ENCODE results near the gene NNMT.

Gene NNMT

DNA sequence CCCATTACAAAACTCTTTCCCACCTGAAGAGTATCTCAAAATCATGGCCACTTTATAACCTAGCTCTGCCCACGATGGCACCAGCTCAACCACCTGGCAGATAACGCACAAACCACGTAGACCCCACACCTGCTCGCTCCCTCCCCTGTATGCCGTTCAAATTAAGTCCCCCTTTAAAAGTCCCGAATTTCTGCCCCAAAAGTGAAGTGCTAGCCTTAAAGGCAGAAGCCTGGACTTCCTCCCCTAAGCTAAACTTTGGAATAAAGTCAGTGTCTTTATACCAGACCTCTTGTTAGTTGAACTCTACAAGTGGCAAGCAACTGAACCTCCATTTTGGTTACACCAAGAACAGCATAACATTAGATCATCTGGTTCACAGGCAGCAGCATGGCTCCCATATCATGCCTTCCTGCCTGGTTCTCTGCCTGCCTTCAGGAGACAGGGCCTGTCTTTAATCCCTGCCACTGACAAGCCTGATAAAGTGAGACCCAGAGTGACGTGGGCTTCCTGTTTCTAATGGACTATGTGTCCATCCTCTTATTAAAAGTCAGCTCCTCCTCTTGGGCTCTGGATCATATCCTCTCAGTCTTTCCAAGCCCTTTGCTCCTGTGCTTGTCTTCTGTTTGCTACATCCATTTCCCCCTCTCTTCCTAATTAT, 32.6 kb upstream of the NNMT start:
- DNase-seq (ENCODE audit: low read depth in 2 of 2) = no peak

DNA sequence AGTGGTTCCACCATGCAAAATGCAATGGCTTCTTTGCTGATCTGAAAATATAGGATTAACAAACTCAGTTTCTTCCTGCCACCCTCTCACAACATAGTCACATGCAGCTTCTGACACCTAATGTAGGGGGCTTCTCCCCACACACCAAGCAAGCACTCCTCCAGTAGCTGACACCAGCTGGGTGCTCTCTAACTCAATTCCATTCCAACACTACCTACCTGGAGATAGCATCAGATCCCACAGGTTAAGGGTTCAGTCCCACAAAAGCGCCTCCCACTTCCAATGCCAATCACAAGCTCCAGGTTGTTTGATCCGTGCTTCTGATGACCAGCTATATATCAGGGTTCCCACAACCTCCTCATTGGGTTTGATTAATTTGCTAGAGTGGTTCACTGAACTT, 31.8 kb upstream of the NNMT start:
- DNase-seq (ENCODE audit: low read depth in 2 of 2) = no peak

DNA sequence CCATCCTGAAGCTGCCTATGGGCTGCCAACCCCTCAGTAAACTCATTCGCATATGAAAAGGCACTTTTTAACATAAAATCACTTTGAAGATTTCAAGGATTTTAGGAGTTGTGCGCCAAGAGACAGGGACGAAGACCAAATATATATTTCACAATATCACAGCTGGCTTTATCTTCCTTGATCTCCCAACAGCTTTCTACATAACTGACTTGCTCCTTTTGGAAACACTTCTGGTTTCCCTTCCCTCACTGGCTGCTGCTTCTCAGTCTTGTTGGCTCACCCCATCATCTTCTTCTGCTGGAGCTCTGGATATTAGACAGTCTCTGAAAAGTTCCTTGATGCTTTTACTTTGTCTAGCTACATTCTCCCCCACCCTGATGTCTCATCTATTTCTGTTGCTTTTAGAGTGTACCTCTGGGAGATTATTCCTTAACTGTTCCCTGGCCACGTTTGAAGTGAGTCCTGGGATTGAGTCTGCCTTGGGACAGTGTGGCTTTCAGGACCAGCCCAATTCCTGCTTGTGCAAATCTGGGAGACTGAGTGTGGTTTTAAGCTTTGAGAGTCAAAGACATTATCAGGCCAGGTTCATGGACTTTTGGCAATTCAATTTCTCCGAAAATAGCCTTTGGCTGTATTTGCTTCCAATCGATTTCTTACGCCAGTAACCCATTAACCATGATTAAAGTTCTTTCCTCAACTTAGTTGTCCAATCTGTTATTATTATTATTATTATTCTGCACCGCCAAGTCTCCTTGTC, 30.9 kb upstream of the NNMT start:
- DNase-seq (ENCODE audit: low read depth in 2 of 2) = no peak

- no peak for DNase-seq (ENCODE audit: low read depth in 2 of 2)
These were observed 26.7 kb upstream of the NNMT start for GRCh38 chr11:114269498-114269897.

DNA sequence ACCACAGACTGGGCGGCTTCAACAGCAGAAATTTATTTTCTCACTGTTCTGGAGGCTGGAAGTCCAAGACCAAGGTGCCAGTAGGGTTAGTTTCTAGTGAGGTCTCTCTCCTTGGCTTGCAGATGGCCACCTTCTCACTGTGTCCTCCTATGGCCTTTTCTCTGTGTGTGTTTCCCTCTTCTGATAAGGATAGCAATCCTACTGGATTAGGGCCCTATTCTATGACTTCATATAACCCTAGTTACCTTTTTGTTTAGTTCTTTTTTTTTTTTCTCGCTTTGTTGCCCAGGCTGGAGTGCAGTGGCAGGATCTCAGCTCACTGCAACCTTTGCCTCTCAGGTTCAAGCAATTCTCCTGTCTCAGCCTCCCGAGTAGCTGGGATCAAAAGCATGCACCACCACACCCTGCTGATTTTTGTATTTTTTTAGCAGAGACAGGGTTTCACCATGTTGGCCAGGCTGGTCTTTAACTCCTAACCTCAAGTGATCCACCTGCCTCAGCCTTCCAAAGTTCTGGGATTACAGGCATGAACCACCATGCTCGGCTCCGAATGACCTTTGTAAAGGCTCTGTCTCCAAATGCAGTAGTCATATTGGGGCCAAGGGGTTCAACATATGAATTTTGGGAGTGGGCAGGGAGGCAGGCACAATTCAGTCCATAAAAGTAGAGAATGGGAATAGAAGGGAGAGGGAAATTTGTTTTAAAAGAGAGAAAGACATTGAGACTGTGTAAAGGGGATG, 25.5 kb upstream of the NNMT start:
- no peak for DNase-seq (ENCODE audit: low read depth in 2 of 2)

- DNase-seq (ENCODE audit: low read depth in 2 of 2) = no peak
These were observed 24.9 kb upstream of the NNMT start for GRCh38 chr11:114271316-114271715.

GRCh38 chr11:114272311-114272710, 23.9 kb upstream of the NNMT start:
- DNase-seq (ENCODE audit: low read depth in 2 of 2) = no peak

- DNase-seq (ENCODE audit: low read depth in 2 of 2) = no peak
These were observed 23.1 kb upstream of the NNMT start for GRCh38 chr11:114273071-114273470.

DNA sequence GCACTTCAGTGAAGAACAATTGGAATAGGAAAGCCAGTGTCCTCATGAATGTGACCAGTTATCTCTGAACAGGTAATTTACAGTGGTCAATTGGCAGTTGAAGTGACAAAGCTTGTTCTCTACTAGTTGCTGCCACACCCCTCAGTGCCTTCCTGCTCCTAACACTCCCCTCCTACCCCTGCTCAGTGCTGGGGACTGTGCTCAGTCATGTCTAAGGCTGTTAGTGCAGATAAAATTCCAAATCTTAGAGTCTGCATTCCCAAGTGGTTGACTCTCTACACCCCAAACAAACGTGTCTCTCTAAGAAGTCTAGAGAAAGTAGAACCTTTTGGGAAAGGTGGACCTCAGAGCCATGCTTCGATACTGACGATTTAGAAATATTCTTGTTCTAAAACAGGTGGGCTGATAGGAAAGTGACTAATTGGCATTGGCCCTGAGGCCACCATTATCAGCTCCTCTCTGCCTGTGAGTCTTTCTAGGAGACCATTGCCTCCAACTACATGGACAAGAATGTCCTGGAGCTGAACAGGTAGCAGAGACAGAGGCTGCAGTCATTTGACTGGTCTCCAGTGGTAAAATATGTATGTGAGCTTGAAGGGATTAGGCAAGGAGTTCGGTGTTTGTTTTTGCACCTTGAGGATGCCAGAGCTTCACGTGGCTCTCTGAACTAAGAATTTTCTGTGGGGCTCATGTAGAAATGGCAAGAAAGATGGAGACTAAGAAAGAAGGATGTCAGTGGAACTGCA, 22.1 kb upstream of the NNMT start:
- no peak for DNase-seq (ENCODE audit: low read depth in 2 of 2)

DNA sequence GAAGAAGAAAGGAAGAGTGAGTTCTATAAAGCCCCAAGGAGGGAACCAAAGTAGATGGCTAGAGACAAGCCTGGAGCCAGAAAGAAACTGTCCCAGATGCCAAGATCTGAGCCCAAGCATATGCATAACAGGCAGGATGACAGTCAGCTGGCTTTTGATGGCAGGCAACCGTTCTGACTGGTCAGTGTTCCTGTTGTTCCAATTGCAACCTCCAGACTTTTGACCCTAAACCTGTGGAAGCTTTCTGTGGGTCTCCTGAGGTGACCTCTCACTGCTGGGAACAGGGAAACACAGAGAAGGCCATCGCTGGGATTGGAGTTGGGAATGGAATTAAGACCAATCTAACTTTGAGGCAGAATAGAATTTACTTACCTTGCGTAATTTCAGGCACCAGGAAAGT, 21.6 kb upstream of the NNMT start:
- DNase-seq (ENCODE audit: low read depth in 2 of 2) = no peak

- DNase-seq (ENCODE audit: low read depth in 2 of 2) = no peak
These were observed 20.9 kb upstream of the NNMT start for GRCh38 chr11:114275280-114275679.

DNA sequence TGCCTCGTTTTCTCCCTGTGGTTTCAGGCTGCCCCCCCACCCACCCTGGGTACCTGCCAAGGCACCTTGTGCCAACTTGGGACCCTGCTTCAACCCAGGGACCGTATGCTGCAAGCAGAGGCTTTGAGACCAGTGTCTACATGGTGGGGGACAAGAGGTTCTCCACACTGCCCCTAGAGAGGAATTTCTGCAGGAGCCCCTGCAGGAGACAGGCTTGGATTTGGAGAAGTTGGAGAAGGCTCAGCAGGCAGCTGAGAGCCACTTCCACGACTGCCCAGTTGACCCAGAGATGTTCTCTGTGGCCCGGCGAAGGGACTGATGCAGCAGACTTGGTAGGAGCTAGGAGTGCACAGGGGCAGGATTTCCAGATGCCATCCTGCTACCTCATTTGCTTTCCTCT, 20.1 kb upstream of the NNMT start:
- DNase-seq (ENCODE audit: low read depth in 2 of 2) = no peak

DNA sequence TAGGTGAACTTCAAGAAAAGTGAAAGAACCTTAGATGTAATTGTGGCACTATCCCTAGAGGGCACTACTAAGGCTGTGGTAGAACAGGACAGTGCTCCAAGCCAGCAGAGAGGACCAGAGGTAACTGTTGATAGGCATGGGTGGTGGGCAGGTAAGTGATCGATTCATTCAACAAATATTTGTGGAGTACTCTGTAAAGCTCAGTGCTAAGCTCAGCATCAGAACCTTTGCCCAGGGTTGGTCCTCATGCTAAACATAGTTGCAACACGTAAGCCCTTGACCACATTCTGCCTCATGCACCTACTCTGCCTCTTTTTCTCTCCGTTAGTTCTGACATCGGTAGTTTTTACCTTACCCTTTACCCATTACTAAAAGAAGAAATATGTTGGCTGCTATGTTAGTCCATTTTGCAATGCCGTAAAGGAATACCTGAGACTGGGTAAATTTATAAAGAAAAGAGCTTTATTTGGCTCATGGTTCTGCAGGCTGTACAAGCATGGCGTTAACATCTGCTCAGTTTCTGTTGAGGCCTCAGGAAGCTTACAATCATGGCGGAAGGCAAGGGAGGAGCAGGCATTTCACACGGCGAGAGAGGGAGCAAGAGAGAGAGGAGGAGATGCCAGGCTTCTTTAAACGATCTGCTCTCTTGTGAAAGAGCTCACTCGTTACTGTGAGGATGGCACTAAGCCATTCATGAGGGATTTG, 18.4 kb upstream of the NNMT start:
- DNase-seq (ENCODE audit: low read depth in 2 of 2) = no peak

DNA sequence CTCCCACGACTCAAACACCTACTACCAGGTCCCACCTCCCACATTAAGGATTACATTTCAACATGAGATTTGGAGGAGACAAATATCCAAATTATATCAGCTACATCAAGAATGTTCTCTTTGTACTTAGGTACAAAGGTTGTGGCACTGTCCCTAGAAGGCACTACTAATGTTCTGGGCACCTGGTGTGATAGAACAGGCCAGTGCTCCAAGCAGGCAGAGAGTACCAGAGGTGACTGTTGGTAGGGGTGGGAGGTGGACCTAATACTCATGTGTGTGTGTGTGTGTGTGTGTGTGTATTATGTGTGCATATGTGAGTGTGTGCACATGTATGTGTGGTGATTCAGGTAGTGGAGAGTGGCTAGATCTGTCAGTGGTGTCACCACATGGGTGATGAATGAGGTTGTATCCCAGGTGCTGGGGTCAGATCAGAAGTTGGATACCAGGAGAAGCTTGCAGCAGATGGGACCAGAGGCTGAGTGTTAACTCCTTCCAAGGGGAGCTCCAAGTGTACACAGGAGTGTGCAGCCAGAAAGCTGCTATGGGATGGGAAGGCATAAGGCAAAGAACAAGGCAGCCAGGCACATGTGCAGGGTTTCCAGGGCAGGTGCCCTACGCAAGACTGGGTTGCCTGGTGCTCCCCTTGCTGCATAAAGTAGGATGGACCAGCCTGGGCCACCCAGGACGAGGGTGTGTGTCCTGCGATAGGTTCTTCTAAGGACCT, 17.7 kb upstream of the NNMT start:
- no peak for DNase-seq (ENCODE audit: low read depth in 2 of 2)

DNA sequence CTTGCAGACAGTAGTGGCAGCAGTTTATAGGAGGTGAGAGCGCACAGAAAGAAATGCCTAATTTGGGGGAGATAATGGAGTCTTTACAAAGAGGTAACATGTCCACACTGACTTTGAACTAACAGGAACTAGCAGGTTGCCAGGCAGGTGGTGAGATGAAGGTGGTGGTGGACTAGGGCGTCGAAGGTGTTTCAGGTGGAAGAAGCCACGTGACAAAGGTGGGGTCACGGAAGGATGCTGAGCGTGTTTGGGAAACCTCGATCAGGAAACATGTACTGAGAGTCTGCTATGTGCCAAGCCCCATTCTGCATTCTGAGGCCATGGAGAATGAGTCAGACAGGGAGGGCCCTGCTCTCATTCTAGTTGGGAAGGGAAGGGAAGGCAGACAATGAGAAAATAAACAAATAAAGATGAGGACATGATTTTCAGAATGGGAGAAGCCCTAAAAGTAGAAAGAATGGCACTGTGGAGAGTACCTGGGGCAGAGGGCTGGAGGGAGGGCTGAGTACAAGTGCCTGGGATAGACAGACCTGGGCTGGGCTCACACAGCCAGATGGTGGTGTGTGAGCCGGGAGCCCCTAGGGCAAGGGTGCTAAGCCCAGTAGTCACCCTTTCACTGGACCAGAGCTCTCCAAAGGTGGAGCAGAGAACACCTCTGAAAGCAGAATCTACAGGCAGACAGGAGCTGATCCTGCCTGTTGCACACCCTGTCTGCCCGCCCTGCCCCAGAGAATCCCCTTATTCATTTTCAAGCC, 16.2 kb upstream of the NNMT start:
- DNase-seq (ENCODE audit: low read depth in 2 of 2) = no peak

DNA sequence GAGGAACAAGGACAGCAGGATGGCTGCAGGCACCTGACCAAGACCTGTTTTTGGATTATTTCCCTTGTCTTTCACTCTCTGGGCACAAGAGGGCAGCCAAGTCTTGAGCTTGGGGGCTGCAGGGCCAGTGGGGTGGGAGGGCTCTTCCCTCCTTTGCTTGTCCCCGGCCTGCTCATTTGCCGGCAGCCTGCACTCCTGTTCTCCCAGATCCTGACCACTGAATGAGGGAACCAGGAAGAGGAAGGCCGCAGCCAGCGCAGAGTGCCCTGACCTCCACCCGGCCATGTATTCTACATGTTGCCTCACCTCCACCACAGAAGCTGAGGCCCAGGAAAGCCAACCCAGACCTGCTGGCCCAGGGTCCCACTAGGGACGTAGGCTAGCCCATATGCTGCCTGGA, 15.5 kb upstream of the NNMT start:
- DNase-seq (ENCODE audit: low read depth in 2 of 2) = no peak

GRCh38 chr11:114281388-114281956, 14.7 kb upstream of the NNMT start:
- no peak for DNase-seq (ENCODE audit: low read depth in 2 of 2)

GRCh38 chr11:114282488-114282887, 13.7 kb upstream of the NNMT start:
- DNase-seq (ENCODE audit: low read depth in 2 of 2) = no peak

DNA sequence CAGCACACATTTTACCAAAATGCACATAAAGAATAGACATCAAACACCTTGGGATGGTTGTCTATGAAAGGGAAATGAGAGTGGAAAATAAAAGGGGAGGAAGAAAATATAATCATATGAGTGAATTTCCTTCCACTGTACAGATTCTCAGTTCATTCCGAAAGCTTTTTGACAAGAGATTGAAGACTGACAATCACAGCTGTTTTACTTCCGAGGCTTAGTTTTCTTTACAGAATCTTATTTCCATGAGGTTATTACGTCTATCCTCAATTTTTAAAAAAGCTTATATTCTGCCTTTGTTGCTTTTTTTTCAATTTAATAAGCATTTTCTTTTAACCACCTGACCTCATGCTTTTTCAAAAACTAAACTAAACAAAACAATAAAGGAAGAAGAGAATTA, 12.8 kb upstream of the NNMT start:
- no peak for DNase-seq (ENCODE audit: low read depth in 2 of 2)

- no peak for DNase-seq (ENCODE audit: low read depth in 2 of 2)
These were observed 12.2 kb upstream of the NNMT start for GRCh38 chr11:114284021-114284420.

Data from stimulated activated CD4-positive, alpha-beta T cell treated with anti-CD3 and anti-CD28 coated beads, Interleukin-12 subunit alpha, Interleukin-12 subunit beta, amount 100 ng/mL, for 24 hours (primary cell).